DND-41 (cell line): ENCODE results near the gene CD300A.

Source experiments
- ATAC-seq: fragments of 200-7000 bp; cut with Tn5 transposase; 3 replicates; pipeline ENCODE4 v1.9.1; 2021; ENCODE audit warnings: low read depth; ENCODE audit not compliant: insufficient read depth
- DNase-seq: peaks from one replicate; pipeline ENCODE4 v3.0.0-alpha.2; 2020
- H2AFZ ChIP-seq: 2 replicates; pipeline ENCODE4 v1.6.0; 2012; ENCODE audit warnings: low read depth, low read length
- H3K27ac ChIP-seq: 2 replicates; pipeline ENCODE4 v1.5.1; 2012; ENCODE audit warnings: low read length, inconsistent platforms
- H3K27me3 ChIP-seq: fragments of 200-600 bp; sonication (generic); 2 replicates; pipeline ENCODE4 v1.6.0; 2012; ENCODE audit warnings: low read length, mild to moderate bottlenecking, inconsistent platforms; ENCODE audit not compliant: insufficient read depth, poor library complexity
- H3K36me3 ChIP-seq: 2 replicates; pipeline ENCODE4 v1.5.1; 2012; ENCODE audit warnings: low read length, inconsistent platforms; ENCODE audit not compliant: insufficient read depth
- H3K4me1 ChIP-seq: 2 replicates; pipeline ENCODE4 v1.5.1; 2012; ENCODE audit warnings: mild to moderate bottlenecking, low read length; ENCODE audit not compliant: insufficient read depth
- H3K4me2 ChIP-seq: 2 replicates; pipeline ENCODE4 v1.6.0; 2012; ENCODE audit warnings: mild to moderate bottlenecking, moderate library complexity, low read length, inconsistent platforms; ENCODE audit not compliant: insufficient read depth
- H3K4me3 ChIP-seq, 2 experiments: fragments of 200-600 bp in 1 of 2; shearing (Covaris generic) in 1 of 2; 2 replicates each; pipeline ENCODE4 v1.5.1; 2012 to 2016; ENCODE audit warnings: inconsistent platforms in 2 of 2, low read length in 2 of 2, mild to moderate bottlenecking in 2 of 2, low read depth in 1 of 2, moderate library complexity in 1 of 2
- H3K79me2 ChIP-seq: 2 replicates; pipeline ENCODE4 v1.6.0; 2012; ENCODE audit warnings: low read length, inconsistent platforms; ENCODE audit not compliant: insufficient read depth
- H3K9ac ChIP-seq: 2 replicates; pipeline ENCODE4 v1.6.0; 2012; ENCODE audit warnings: low read depth, mild to moderate bottlenecking, inconsistent platforms, low read length, moderate library complexity
- H3K9me3 ChIP-seq: 2 replicates; pipeline ENCODE4 v1.5.1; 2012; ENCODE audit warnings: low read length, moderate library complexity, mild to moderate bottlenecking, inconsistent platforms; ENCODE audit not compliant: insufficient read depth, severe bottlenecking
- H4K20me1 ChIP-seq: 2 replicates; pipeline ENCODE4 v1.6.0; 2012; ENCODE audit warnings: low read length; ENCODE audit not compliant: insufficient read depth
- CTCF ChIP-seq: IDR thresholded peaks from 2 replicates; pipeline ENCODE4 v1.5.1; 2012; ENCODE audit warnings: borderline replicate concordance, low read length, moderate library complexity, mild to moderate bottlenecking; ENCODE audit not compliant: poor library complexity, severe bottlenecking; ENCODE audit errors: extremely low read depth
- EZH2 ChIP-seq: IDR thresholded peaks from 3 replicates; pipeline ENCODE4 v1.6.1; 2012; ENCODE audit warnings: borderline replicate concordance, low read depth, mild to moderate bottlenecking, moderate library complexity, low read length, inconsistent platforms; ENCODE audit not compliant: severe bottlenecking

The CD300A gene

GRCh38 chr17:74430706-74431567, 35.5 kb upstream of the CD300A start:
- Histone ChIP-seq H2AFZ (no peak overlapping the region), H3K79me2 (no peaks in the 10 kb centered on the region), H3K4me2 (no peak overlapping the region), H3K4me3 (no peak overlapping the region), H3K9ac (no peak overlapping the region), H3K4me1 (no peaks in the 10 kb centered on the region), H3K27me3 (no peaks in the 10 kb centered on the region), H3K36me3 (no peaks in the 10 kb centered on the region), H3K27ac (no peak overlapping the region), H3K9me3 (no peaks in the 10 kb centered on the region), H4K20me1 (no peaks in the 10 kb centered on the region)
- DNase-seq (no peak), ATAC-seq (no peak)
- TF ChIP-seq EZH2 (no peak), CTCF (no peak)

- Histone ChIP-seq H3K4me1 (no peaks in the 10 kb centered on the region), H3K27ac (no peak within 1 kb of the TSS), H3K36me3 (no peaks in the 10 kb centered on the region), H3K4me3 (no peak within 1 kb of the TSS), H3K9ac (no peak within 1 kb of the TSS), H3K79me2 (no peaks in the 10 kb centered on the region), H3K27me3 (no peaks in the 10 kb centered on the region), H3K4me2 (no peak within 1 kb of the TSS), H3K9me3 (no peaks in the 10 kb centered on the region), H2AFZ (no peak within 1 kb of the TSS), H4K20me1 (no peaks in the 10 kb centered on the region)
- ATAC-seq: no peak
- no peak for TF ChIP-seq EZH2
- TF ChIP-seq CTCF: no peak
- no peak for DNase-seq
These were observed 34.6 kb upstream of the CD300A start, which contains the start of gene GPRC5C for GRCh38 chr17:74431568-74432423. GPRC5C (plus strand) TSS chr17:74432088; CDS start chr17:74439777, 7,689 bp downstream.

GRCh38 chr17:74432424-74432690, 34.1 kb upstream of the CD300A start:
- Histone ChIP-seq H3K9me3 (no peaks in the 10 kb centered on the region), H2AFZ (no peak overlapping the region), H3K4me1 (no peaks in the 10 kb centered on the region), H3K27me3 (no peaks in the 10 kb centered on the region), H3K27ac (no peak overlapping the region), H3K79me2 (no peaks in the 10 kb centered on the region), H3K9ac (no peak overlapping the region), H3K4me3 (no peak overlapping the region), H3K36me3 (no peaks in the 10 kb centered on the region), H4K20me1 (no peaks in the 10 kb centered on the region), H3K4me2 (no peak overlapping the region)
- ATAC-seq (no peak), DNase-seq (no peak)
- TF ChIP-seq CTCF (no peak), EZH2 (no peak)
